Gastrocnemius medialis (tissue), 4 donors: ENCODE measurements around the gene LAMC3. TPM values are rescaled to one million over a fixed set of nuclear protein-coding genes. Genes with fewer than 3 reads are reported as not detected.

ENCODE experiments used
- ATAC-seq, 2 donors: fragments of 150-250 bp; one replicate each; pipeline ENCODE4 v1.9.1; 2016
- DNase-seq, 2 donors: peaks; one replicate each; pipeline ENCODE4 v3.0.0-alpha.2; 2019
- H3K27ac ChIP-seq, 4 donors: fragments of 200-600 bp; sonication (generic); 1 replicate in 1 of 4; 2 replicates in 3 of 4; pipeline ENCODE4 v1.5.1; 2016 to 2018; ENCODE audit warnings: mild to moderate bottlenecking in 2 of 4, moderate library complexity in 1 of 4
- H3K27me3 ChIP-seq, 3 donors: fragments of 200-600 bp; sonication (generic) in 2 of 3; 1 replicate in 1 of 3; 2 replicates in 2 of 3; pipeline versions ENCODE4 v1.5.1 to v1.6.0; 2016 to 2019; ENCODE audit warnings: mild to moderate bottlenecking in 1 of 3, moderate library complexity in 1 of 3
- H3K36me3 ChIP-seq, 2 donors: fragments of 200-600 bp; sonication (generic) in 1 of 2; one replicate each; pipeline ENCODE4 v1.5.1; 2017 to 2018
- H3K4me1 ChIP-seq, 2 donors: fragments of 200-600 bp; sonication (generic) in 1 of 2; one replicate each; pipeline ENCODE4 v1.5.1; 2016 to 2017; ENCODE audit warnings: mild to moderate bottlenecking in 2 of 2
- H3K4me3 ChIP-seq, 4 donors: fragments of 200-600 bp; sonication (generic) in 3 of 4; 1 replicate in 1 of 4; 2 replicates in 3 of 4; pipeline ENCODE4 v1.5.1; 2016 to 2019; ENCODE audit warnings: mild to moderate bottlenecking in 2 of 4
- H3K9me3 ChIP-seq, 3 donors: fragments of 200-600 bp; sonication (generic) in 2 of 3; 1 replicate in 1 of 3; 2 replicates in 2 of 3; pipeline ENCODE4 v1.5.1; 2016 to 2019
- POLR2A ChIP-seq, 2 donors: fragments of 450-650 bp; IDR thresholded peaks; one replicate each; pipeline ENCODE4 v1.6.1; 2017; ENCODE audit warnings: antibody characterized with exemption in 2 of 2, mild to moderate bottlenecking in 2 of 2, moderate library complexity in 2 of 2
- in situ Hi-C, 4 donors: fragments of 200-750 bp; cut with MboI; loops; one replicate each; pipeline versions ENCODE4 v1.15.0 to v1.8.0; 2017; ENCODE audit warnings: low sequenced_read_pairs in 4 of 4
- intact Hi-C: fragments of 100-400 bp; cut with DNase I; formaldehyde crosslinking; loops from one replicate; pipeline ENCODE4 v1.15.1; 2023; ENCODE audit warnings: low total_unique reads
- total RNA-seq, 4 donors: library from RNA; depleted of rRNA; stranded (reverse); fragments of >200 nt; gene quantifications; one replicate each; pipeline versions ENCODE4 v1.1.0 to v1.2.3, GENCODE V29; 2016
- TF ChIP-seq, protein P1 (sequence below), 5 experiments: fragments of 450-650 bp in 3 of 5; fragments of 200-600 bp in 2 of 5; sonication (generic) in 2 of 5; IDR thresholded peaks in 4 of 5; conservative IDR thresholded peaks in 1 of 5; 1 replicate in 4 of 5; 2 replicates in 1 of 5; pipeline ENCODE4 v1.5.1; 2016 to 2019; ENCODE audit warnings: antibody characterized with exemption in 5 of 5, mild to moderate bottlenecking in 3 of 5, moderate library complexity in 3 of 5

The LAMC3 gene
- total RNA-seq, 4 donors from 2014 or later: 0.07 to 1.5 (median 0.72) TPM

DNA sequence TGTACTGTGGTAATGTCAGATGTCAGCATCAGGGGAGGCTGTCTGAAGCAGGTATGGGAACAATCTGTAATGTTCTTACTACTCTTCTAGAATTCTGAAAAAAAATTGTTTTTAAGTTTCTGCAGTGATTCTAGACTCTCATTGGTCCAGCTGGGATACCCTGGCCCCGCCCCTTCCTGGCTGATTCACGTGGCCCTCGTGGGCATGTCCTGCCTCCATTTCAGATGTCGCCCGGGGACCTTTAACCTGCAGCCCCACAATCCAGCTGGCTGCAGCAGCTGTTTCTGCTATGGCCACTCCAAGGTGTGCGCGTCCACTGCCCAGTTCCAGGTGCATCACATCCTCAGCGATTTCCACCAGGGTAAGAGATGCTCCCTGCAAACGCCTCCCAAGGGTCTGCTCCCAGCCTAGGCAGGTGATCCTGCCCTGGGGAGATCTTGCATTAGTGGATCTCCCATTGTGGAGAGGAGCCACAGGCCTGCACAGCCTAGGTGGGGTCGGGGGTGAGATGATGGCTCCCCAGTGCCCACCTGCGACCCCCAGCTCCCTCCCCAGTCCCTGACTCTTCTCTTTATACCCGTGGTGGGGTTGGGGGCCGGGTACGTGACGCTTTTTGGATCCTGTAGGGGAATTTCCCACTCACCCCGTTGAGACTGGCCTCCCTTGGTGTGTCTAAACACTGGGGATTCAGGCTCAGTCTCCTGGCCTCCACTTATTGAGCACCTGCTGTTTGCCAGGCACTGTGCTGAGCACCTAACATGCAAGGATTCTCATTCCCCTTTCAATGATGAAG is 36.5 kb downstream of the LAMC3 start:
- intact Hi-C loops (loop anchor here (2.0 to 5.0 kb wide), 2 partner anchors 178 to 345 kb away; no protein-coding TSS in a partner anchor), in situ Hi-C loops (no loop called here)
- Histone ChIP-seq H3K36me3 (no peaks in the 10 kb centered on the region), H3K4me1 (no peaks in the 10 kb centered on the region), H3K27me3 (no peaks in the 10 kb centered on the region), H3K27ac (no peak overlapping the region), H3K4me3 (no peak overlapping the region), H3K9me3 (no peaks in the 10 kb centered on the region)
- DNase-seq (no peak), ATAC-seq (no peak)
- TF ChIP-seq, protein P1, sequence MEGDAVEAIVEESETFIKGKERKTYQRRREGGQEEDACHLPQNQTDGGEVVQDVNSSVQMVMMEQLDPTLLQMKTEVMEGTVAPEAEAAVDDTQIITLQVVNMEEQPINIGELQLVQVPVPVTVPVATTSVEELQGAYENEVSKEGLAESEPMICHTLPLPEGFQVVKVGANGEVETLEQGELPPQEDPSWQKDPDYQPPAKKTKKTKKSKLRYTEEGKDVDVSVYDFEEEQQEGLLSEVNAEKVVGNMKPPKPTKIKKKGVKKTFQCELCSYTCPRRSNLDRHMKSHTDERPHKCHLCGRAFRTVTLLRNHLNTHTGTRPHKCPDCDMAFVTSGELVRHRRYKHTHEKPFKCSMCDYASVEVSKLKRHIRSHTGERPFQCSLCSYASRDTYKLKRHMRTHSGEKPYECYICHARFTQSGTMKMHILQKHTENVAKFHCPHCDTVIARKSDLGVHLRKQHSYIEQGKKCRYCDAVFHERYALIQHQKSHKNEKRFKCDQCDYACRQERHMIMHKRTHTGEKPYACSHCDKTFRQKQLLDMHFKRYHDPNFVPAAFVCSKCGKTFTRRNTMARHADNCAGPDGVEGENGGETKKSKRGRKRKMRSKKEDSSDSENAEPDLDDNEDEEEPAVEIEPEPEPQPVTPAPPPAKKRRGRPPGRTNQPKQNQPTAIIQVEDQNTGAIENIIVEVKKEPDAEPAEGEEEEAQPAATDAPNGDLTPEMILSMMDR (IDR thresholded peaks at IDR 0.05 in 4 of 5, conservative IDR thresholded peaks at IDR 0.05 in 1 of 5): no peak
- TF ChIP-seq POLR2A (IDR thresholded peaks at IDR 0.05): no peak

GRCh38 chr9:131046093-131046380 is 37.1 kb downstream of the LAMC3 start:
- in situ Hi-C loops (no loop called here), intact Hi-C loops (loop anchor here (2.0 to 5.0 kb wide), 2 partner anchors 179 to 345 kb away; no protein-coding TSS in a partner anchor)
- DNase-seq: no peak

DNA sequence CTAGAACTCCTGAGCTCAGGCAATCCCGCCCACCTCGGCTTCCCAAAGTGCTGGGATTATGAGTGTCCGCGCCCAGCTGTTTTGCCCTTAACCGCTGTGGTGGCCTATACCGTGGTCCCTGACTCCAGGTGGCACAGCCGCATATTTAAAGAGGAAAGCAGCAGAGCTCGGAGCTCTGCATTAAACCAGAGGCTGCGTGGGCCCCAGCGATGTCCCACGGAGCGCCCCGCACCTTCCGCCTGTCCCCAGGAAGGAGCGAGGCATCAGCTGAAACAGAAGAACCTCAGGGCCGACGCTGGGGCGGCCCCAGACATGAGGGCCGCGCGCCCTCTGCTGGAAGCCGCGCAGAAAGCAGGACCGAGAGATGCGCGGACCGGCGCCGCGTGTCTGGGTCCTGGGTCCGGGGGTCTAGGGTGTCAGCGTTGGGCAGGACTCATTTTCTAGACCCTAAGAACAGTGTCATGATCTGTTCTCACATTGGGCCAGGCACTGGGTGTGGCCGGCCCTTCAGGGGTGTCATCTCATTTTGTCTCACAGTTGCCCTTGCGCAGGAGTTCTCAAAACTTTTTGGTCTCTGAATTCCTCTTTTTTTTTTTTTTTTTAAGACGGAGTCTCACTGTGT is 37.7 kb downstream of the LAMC3 start:
- no peak overlapping the region for H3K27ac ChIP-seq
- TF ChIP-seq POLR2A (IDR thresholded peaks at IDR 0.05): no peak
- TF ChIP-seq, protein P1 (IDR thresholded peaks at IDR 0.05 in 4 of 5, conservative IDR thresholded peaks at IDR 0.05 in 1 of 5): peak; percentile 59 to 90 (median 79)
- H3K36me3 ChIP-seq: no peaks in the 10 kb centered on the region
- in situ Hi-C loops (no loop called here), intact Hi-C loops (loop anchor here (2.0 to 5.0 kb wide), 2 partner anchors 179 to 346 kb away; no protein-coding TSS in a partner anchor)
- ATAC-seq (peak; percentile 69), DNase-seq (no peak)
- no peaks in the 10 kb centered on the region for H3K9me3 ChIP-seq
- H3K4me3 ChIP-seq: no peak overlapping the region
- H3K27me3 ChIP-seq: no peaks in the 10 kb centered on the region
- H3K4me1 ChIP-seq: no peaks in the 10 kb centered on the region

More at GRCh38 chr9:131046093-131046380, 37.1 kb downstream of the LAMC3 start:
- no peak for TF ChIP-seq POLR2A (IDR thresholded peaks at IDR 0.05)
- TF ChIP-seq, protein P1 (IDR thresholded peaks at IDR 0.05 in 4 of 5, conservative IDR thresholded peaks at IDR 0.05 in 1 of 5): no peak
- no peak overlapping the region for H3K27ac ChIP-seq
- no peaks in the 10 kb centered on the region for H3K9me3 ChIP-seq
- no peaks in the 10 kb centered on the region for H3K4me1 ChIP-seq
- no peaks in the 10 kb centered on the region for H3K27me3 ChIP-seq
- no peaks in the 10 kb centered on the region for H3K36me3 ChIP-seq
- ATAC-seq: no peak
- H3K4me3 ChIP-seq: no peak overlapping the region

GRCh38 chr9:131048332-131048731 is 39.4 kb downstream of the LAMC3 start:
- no peak overlapping the region for H3K4me3 ChIP-seq

More at GRCh38 chr9:131048332-131048731, 39.4 kb downstream of the LAMC3 start:
- Histone ChIP-seq H3K4me1 (no peaks in the 10 kb centered on the region), H3K27ac (no peak overlapping the region), H3K36me3 (no peaks in the 10 kb centered on the region), H3K9me3 (no peaks in the 10 kb centered on the region), H3K27me3 (peaks cover 0 to 3% (median 3%) of the 10 kb centered on the region in 3 donors)
- in situ Hi-C loops: no loop called here
- no peak for TF ChIP-seq POLR2A (IDR thresholded peaks at IDR 0.05)
- TF ChIP-seq, protein P1 (IDR thresholded peaks at IDR 0.05 in 4 of 5, conservative IDR thresholded peaks at IDR 0.05 in 1 of 5): no peak
- no peak for DNase-seq
- no peak for ATAC-seq
- intact Hi-C loops: loop anchor here (5.0 kb wide), 1 partner anchor 181 kb away; no protein-coding TSS in a partner anchor
